Measurements from ENCODE around the gene TRMT44.

The TRMT44 gene

DNA sequence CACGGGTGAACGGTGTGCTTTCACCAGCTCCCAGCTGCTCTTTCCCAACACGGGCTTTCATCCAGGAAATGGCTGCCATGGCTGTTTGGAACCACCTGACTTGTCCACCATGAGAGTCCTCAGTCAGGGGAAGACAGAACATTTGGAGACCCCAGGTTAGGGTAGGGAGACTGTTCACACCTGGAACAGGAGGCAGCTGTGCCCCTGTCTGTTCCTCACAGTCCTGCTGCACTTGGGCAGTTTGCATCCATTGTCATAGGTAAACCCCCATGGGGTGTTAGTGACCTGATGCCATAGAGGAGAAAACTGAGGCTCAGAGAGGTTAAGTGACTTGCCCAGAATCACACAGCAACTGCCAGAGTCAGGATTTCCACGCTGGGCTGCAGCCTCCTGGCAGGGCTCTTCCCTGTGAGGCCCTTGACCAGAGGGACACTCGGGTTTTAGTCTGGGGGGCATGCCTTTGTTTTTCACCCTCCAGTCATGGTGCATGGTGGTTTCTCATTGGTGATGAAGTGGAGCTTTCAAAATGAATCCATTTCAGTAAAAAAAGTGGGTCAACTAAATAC, 54.5 kb downstream of the TRMT44 start:
- H3K27me3 ChIP-seq (ENCODE audit: insufficient read depth, low read length) = no peaks in the 10 kb centered on the region
- H4K91ac ChIP-seq (ENCODE audit: low read depth, low read length) = no peak overlapping the region
- peaks cover 0 to 2% of the 10 kb centered on the region in 2 experiments for H3K36me3 ChIP-seq (ENCODE audit: control insufficient read depth in 1 of 2, insufficient read depth in 2 of 2, low read length in 2 of 2)
- H4K12ac ChIP-seq (ENCODE audit: low read depth, low read length) = no peak overlapping the region
- H3K23ac ChIP-seq (ENCODE audit: low read length) = no peak overlapping the region
- no peak overlapping the region for H3K4ac ChIP-seq (ENCODE audit: low read depth, low read length)
- no peak for DNase-seq
- H3K14ac ChIP-seq (ENCODE audit: low read length) = no peak overlapping the region
- no peak overlapping the region for H2AK5ac ChIP-seq (ENCODE audit: low read length)
- H3K4me1 ChIP-seq (ENCODE audit: control insufficient read depth in 1 of 2, insufficient read depth in 2 of 2, low read length in 2 of 2) = no peaks in the 10 kb centered on the region
- H4K8ac ChIP-seq (ENCODE audit: low read depth, low read length) = no peak overlapping the region
- H3K79me2 ChIP-seq (ENCODE audit: control insufficient read depth, insufficient read depth, low read length, poor library complexity) = no peaks in the 10 kb centered on the region
- no peak overlapping the region for H3K4me3 ChIP-seq (ENCODE audit: low read depth, low read length)
- WGBS (ENCODE audit: extremely low coverage, insufficient coverage, insufficient read length) = no CpG with 5 or more reads among the region's 5 CpGs
- H3K27ac ChIP-seq (ENCODE audit: low read depth, low read length) = no peak overlapping the region
- H3K79me1 ChIP-seq (ENCODE audit: low read length) = no peaks in the 10 kb centered on the region
- no peak overlapping the region for H3K18ac ChIP-seq (ENCODE audit: low read length)
- H2BK120ac ChIP-seq (ENCODE audit: insufficient read depth, low read length, poor library complexity) = no peak overlapping the region
- no peak overlapping the region for H3K9ac ChIP-seq (ENCODE audit: low read length)
- no peak overlapping the region for H3K4me2 ChIP-seq (ENCODE audit: low read length)
- H3K9me3 ChIP-seq (ENCODE audit: insufficient read depth, low read depth, low read length) = peaks cover 8% of the 10 kb centered on the region
- H2AFZ ChIP-seq (ENCODE audit: insufficient read depth, low read length, poor library complexity) = no peak overlapping the region
- H2BK12ac ChIP-seq (ENCODE audit: low read length) = no peak overlapping the region
- no peak overlapping the region for H2BK5ac ChIP-seq (ENCODE audit: low read depth, low read length, poor library complexity)

DNA sequence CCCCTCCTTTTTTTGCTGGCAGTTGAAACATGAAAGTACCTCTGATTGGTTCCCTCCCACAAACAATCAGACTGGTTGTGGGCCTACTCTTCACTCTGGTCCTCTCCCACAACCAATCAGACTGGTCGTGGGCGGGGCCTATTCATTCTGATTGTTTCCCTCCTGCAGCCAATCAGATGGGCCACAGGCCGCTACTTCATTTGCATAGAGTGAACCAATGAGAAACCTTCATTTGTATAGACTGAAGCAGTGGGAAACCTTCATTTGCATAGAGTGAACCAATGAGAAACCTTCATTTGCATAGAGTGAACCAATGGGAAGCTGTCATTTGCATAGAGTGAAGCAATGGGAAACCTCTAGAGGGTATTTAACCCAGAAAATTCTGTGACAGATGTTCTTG, 55.2 kb downstream of the TRMT44 start:
- Histone ChIP-seq H3K4ac (ENCODE audit: low read depth, low read length) (no peak overlapping the region), H2BK5ac (ENCODE audit: low read depth, low read length, poor library complexity) (no peak overlapping the region), H3K14ac (ENCODE audit: low read length) (no peak overlapping the region), H4K8ac (ENCODE audit: low read depth, low read length) (no peak overlapping the region), H3K4me2 (ENCODE audit: low read length) (no peak overlapping the region), H2AK5ac (ENCODE audit: low read length) (no peak overlapping the region), H2BK120ac (ENCODE audit: insufficient read depth, low read length, poor library complexity) (no peak overlapping the region), H3K4me3 (ENCODE audit: low read depth, low read length) (no peak overlapping the region), H4K12ac (ENCODE audit: low read depth, low read length) (no peak overlapping the region), H2AFZ (ENCODE audit: insufficient read depth, low read length, poor library complexity) (no peak overlapping the region), H4K91ac (ENCODE audit: low read depth, low read length) (no peak overlapping the region), H3K27ac (ENCODE audit: low read depth, low read length) (no peak overlapping the region), H3K9ac (ENCODE audit: low read length) (no peak overlapping the region), H3K4me1 (ENCODE audit: control insufficient read depth in 1 of 2, insufficient read depth in 2 of 2, low read length in 2 of 2) (no peaks in the 10 kb centered on the region), H3K79me1 (ENCODE audit: low read length) (no peaks in the 10 kb centered on the region), H3K27me3 (ENCODE audit: insufficient read depth, low read length) (no peaks in the 10 kb centered on the region), H3K36me3 (ENCODE audit: control insufficient read depth in 1 of 2, insufficient read depth in 2 of 2, low read length in 2 of 2) (peaks cover 0 to 2% of the 10 kb centered on the region in 2 experiments), H2BK12ac (ENCODE audit: low read length) (no peak overlapping the region), H3K79me2 (ENCODE audit: control insufficient read depth, insufficient read depth, low read length, poor library complexity) (no peaks in the 10 kb centered on the region), H3K23ac (ENCODE audit: low read length) (no peak overlapping the region), H3K18ac (ENCODE audit: low read length) (no peak overlapping the region), H3K9me3 (ENCODE audit: insufficient read depth, low read depth, low read length) (peaks cover 8% of the 10 kb centered on the region)
- no CpG with 5 or more reads among the region's 3 CpGs for WGBS (ENCODE audit: extremely low coverage, insufficient coverage, insufficient read length)
- no peak for DNase-seq

- no peak overlapping the region for H2BK5ac ChIP-seq (ENCODE audit: low read depth, low read length, poor library complexity)
- H2BK12ac ChIP-seq (ENCODE audit: low read length) = no peak overlapping the region
- H3K14ac ChIP-seq (ENCODE audit: low read length) = no peak overlapping the region
- H3K9ac ChIP-seq (ENCODE audit: low read length) = no peak overlapping the region
- H3K4ac ChIP-seq (ENCODE audit: low read depth, low read length) = no peak overlapping the region
- no peak overlapping the region for H2AFZ ChIP-seq (ENCODE audit: insufficient read depth, low read length, poor library complexity)
- H3K36me3 ChIP-seq (ENCODE audit: control insufficient read depth in 1 of 2, insufficient read depth in 2 of 2, low read length in 2 of 2) = peaks cover 0 to 2% of the 10 kb centered on the region in 2 experiments
- no peaks in the 10 kb centered on the region for H3K27me3 ChIP-seq (ENCODE audit: insufficient read depth, low read length)
- H3K18ac ChIP-seq (ENCODE audit: low read length) = no peak overlapping the region
- no peak for DNase-seq
- H2BK120ac ChIP-seq (ENCODE audit: insufficient read depth, low read length, poor library complexity) = no peak overlapping the region
- no peak overlapping the region for H3K4me3 ChIP-seq (ENCODE audit: low read depth, low read length)
- H3K23ac ChIP-seq (ENCODE audit: low read length) = no peak overlapping the region
- H3K79me2 ChIP-seq (ENCODE audit: control insufficient read depth, insufficient read depth, low read length, poor library complexity) = no peaks in the 10 kb centered on the region
- peaks cover 2% of the 10 kb centered on the region for H3K79me1 ChIP-seq (ENCODE audit: low read length)
- H4K91ac ChIP-seq (ENCODE audit: low read depth, low read length) = no peak overlapping the region
- H3K4me1 ChIP-seq (ENCODE audit: control insufficient read depth in 1 of 2, insufficient read depth in 2 of 2, low read length in 2 of 2) = peaks cover 4 to 5% of the 10 kb centered on the region in 2 experiments
- no peak overlapping the region for H3K4me2 ChIP-seq (ENCODE audit: low read length)
- H3K9me3 ChIP-seq (ENCODE audit: insufficient read depth, low read depth, low read length) = peaks cover 10% of the 10 kb centered on the region
- WGBS (ENCODE audit: extremely low coverage, insufficient coverage, insufficient read length) = no CpG with 5 or more reads among the region's 3 CpGs
- no peak overlapping the region for H4K8ac ChIP-seq (ENCODE audit: low read depth, low read length)
- H2AK5ac ChIP-seq (ENCODE audit: low read length) = no peak overlapping the region
- H3K27ac ChIP-seq (ENCODE audit: low read depth, low read length) = no peak overlapping the region
- no peak overlapping the region for H4K12ac ChIP-seq (ENCODE audit: low read depth, low read length)
These were observed 57.2 kb downstream of the TRMT44 start for GRCh38 chr4:8497762-8498161.

DNA sequence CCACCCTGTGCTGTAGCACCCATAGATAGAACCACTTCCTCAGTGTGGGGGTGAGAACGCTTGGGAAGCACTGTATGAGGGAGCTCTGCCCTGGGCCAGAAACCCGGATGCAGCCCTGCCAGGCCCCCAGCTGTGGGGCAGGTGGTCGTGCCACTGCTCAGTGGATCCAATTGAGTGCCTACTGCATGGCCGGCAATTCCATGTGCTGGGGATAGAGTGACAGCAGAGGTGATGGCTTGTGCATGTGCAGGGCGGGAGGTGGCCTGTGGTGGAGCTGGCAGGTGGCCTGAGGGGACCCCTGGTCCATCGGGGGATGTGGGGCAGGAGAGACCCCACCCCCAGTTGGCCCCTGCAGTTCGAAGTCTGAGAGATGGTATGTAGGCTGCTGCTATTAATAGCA, 60.4 kb downstream of the TRMT44 start:
- Histone ChIP-seq H3K4me3 (ENCODE audit: low read depth, low read length) (no peak overlapping the region), H3K27me3 (ENCODE audit: insufficient read depth, low read length) (no peaks in the 10 kb centered on the region), H3K4ac (ENCODE audit: low read depth, low read length) (no peak overlapping the region), H3K36me3 (ENCODE audit: control insufficient read depth in 1 of 2, insufficient read depth in 2 of 2, low read length in 2 of 2) (no peaks in the 10 kb centered on the region), H2AFZ (ENCODE audit: insufficient read depth, low read length, poor library complexity) (no peak overlapping the region), H2BK5ac (ENCODE audit: low read depth, low read length, poor library complexity) (no peak overlapping the region), H3K23ac (ENCODE audit: low read length) (no peak overlapping the region), H3K4me1 (ENCODE audit: control insufficient read depth in 1 of 2, insufficient read depth in 2 of 2, low read length in 2 of 2) (peaks cover 11% of the 10 kb centered on the region in 2 experiments), H4K91ac (ENCODE audit: low read depth, low read length) (no peak overlapping the region), H3K9ac (ENCODE audit: low read length) (no peak overlapping the region), H3K79me1 (ENCODE audit: low read length) (peaks cover 5% of the 10 kb centered on the region), H2BK120ac (ENCODE audit: insufficient read depth, low read length, poor library complexity) (no peak overlapping the region), H2AK5ac (ENCODE audit: low read length) (no peak overlapping the region), H3K27ac (ENCODE audit: low read depth, low read length) (no peak overlapping the region), H3K9me3 (ENCODE audit: insufficient read depth, low read depth, low read length) (peaks cover 10% of the 10 kb centered on the region), H4K12ac (ENCODE audit: low read depth, low read length) (no peak overlapping the region), H3K14ac (ENCODE audit: low read length) (no peak overlapping the region), H2BK12ac (ENCODE audit: low read length) (no peak overlapping the region), H3K79me2 (ENCODE audit: control insufficient read depth, insufficient read depth, low read length, poor library complexity) (no peaks in the 10 kb centered on the region), H3K18ac (ENCODE audit: low read length) (no peak overlapping the region), H3K4me2 (ENCODE audit: low read length) (no peak overlapping the region), H4K8ac (ENCODE audit: low read depth, low read length) (no peak overlapping the region)
- WGBS (ENCODE audit: extremely low coverage, insufficient coverage, insufficient read length) = no CpG with 5 or more reads among the region's 7 CpGs
- DNase-seq = no peak

Measured in trophoblast cell (in vitro differentiated cells and primary cell).